ENCODE data around the gene OGFRL1.

GRCh38 chr6:71351190-71351589, 62.6 kb downstream of the OGFRL1 start:
- TF ChIP-seq CTCF (IDR thresholded peaks at IDR 0.05; ENCODE audit: insufficient read depth, low read length, poor library complexity, severe bottlenecking) (no peak), EZH2phosphoT487 (conservative IDR thresholded peaks at IDR 0.05; ENCODE audit: low read length) (no peak)

All from SU-DHL-6 (cell line).